Left cardiac atrium (tissue), 4 donors: ENCODE measurements around the gene SRP68. TPM values are rescaled to one million over a fixed set of nuclear protein-coding genes. Genes with fewer than 3 reads are reported as not detected.

Experiments
- ATAC-seq, 2 donors: fragments of 200-7000 bp; cut with Tn5 transposase; one replicate each; pipeline ENCODE4 v1.9.1; 2020; ENCODE audit warnings: mild to moderate bottlenecking in 2 of 2, moderate library complexity in 2 of 2
- DNase-seq: peaks from one replicate; pipeline ENCODE4 v3.0.0-alpha.2; 2020
- intact Hi-C, 2 donors: fragments of 100-400 bp; cut with DNase I; formaldehyde crosslinking; loops; one replicate each; pipeline versions ENCODE4 v1.14.1 to v1.15.1; 2022 to 2023
- total RNA-seq, 2 donors: library from RNA; stranded (reverse); fragmentation: NEBNext Ultra II Directional; extraction: Animal tissue kit (Norgen Biotek cat#: 25700); gene quantifications; one replicate each; pipeline ENCODE4 v1.2.1, GENCODE V29; 2021
- donor health status: DM: no; HTN: yes; CAD: no.
- donor health status: DM: no; HTN: yes; CAD: no; lungs with severe emphysema.
- donor health status: DM: yes; HTN: yes; CAD: no.
- donor health status: Dilated cardiomyopathy.

The SRP68 gene
- total RNA-seq, 2 donors from 2014 or later = 51.1 to 60.1 TPM

GRCh38 chr17:76091526-76092286, 19.4 kb upstream of the SRP68 start:
- no peak for ATAC-seq
- intact Hi-C loops = no loop called here
- DNase-seq = no peak

DNA sequence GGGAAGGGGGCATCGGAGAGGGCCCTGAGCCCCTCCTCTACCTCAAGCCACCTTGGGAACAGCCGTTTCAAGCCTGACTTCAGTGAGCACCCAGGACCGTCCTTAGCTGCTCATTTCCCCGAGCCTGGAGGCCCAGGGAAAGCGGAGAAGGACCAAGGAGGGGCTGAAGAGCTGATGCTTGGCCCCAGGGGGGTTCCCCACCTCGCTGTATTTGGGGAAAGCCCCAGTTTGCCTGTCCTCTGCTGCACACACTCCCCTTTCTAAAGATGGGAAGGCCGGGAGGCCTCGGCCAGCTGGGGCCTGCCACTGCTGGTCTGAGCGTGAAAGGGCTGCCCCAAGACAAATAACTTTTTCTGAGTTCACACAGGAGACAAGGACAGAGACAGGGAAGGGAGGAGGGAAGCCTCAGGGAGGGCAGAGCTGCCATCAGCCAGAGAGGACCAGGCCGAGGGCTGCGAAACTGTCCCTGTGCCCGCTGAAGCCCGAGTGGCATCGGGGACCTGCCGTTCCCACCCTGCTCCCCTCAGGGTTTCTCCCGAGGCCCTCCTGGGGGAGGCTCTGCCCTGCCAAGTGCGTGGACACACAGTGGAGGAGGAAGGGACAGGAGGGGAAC, 18.3 kb upstream of the SRP68 start:
- intact Hi-C loops = no loop called here
- DNase-seq (no peak), ATAC-seq (no peak)

DNA sequence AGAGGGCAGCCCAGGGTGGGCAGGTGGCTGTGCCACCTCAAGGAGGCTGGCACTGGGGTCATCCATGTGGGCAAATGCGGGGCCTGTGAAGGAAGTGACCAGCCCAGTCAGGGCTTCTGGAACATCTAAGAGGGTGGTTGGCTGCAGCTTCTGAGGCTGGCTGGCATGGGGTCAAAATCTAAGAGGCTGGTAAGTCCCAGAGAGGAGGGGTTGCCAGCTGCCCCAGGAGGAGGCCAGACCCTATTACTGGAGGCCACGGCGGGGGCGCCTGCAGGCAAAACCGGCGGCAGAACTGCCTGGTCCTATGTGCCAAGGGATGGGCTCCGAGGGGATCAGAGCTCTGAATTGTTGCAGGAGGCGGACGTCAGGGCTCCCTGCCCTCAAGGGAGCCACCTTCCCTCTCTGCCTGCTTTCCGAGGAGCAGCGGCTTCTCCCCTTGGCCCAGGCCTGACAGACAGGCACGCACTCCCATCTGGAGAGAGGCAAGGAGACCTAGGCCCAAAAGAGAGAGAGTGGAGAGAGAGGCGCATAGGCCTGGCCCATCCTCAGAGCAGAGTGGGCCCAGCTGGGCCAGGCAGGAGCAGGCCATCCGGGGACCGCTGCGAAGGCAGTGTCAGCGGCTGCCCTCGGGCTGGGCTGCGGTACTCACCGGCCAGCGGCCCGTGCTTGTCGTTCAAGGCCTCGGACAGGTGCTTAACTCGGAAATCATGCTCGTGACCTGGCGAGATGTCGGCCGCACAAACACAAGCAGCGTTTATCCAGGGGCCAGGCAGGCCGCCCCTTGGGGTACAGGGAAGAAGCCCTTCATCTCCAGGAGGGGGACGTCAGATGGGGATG, 17.6 kb upstream of the SRP68 start:
- DNase-seq (no peak), ATAC-seq (peak in 1 of 2 donors; percentile 49)
- intact Hi-C loops = no loop called here

GRCh38 chr17:76088868-76089576, 16.7 kb upstream of the SRP68 start:
- DNase-seq = no peak

GRCh38 chr17:76088041-76088867, 15.9 kb upstream of the SRP68 start:
- no peak for DNase-seq
- ATAC-seq = no peak
- intact Hi-C loops = no loop called here

More at GRCh38 chr17:76088868-76089576, 16.7 kb upstream of the SRP68 start:
- intact Hi-C loops = no loop called here
- no peak for ATAC-seq

- intact Hi-C loops = no loop called here
- DNase-seq (no peak), ATAC-seq (no peak)
Observed at GRCh38 chr17:76087531-76087930, 15.2 kb upstream of the SRP68 start.

GRCh38 chr17:76086384-76086783, 14.1 kb upstream of the SRP68 start:
- intact Hi-C loops = no loop called here
- no peak for ATAC-seq
- no peak for DNase-seq

DNA sequence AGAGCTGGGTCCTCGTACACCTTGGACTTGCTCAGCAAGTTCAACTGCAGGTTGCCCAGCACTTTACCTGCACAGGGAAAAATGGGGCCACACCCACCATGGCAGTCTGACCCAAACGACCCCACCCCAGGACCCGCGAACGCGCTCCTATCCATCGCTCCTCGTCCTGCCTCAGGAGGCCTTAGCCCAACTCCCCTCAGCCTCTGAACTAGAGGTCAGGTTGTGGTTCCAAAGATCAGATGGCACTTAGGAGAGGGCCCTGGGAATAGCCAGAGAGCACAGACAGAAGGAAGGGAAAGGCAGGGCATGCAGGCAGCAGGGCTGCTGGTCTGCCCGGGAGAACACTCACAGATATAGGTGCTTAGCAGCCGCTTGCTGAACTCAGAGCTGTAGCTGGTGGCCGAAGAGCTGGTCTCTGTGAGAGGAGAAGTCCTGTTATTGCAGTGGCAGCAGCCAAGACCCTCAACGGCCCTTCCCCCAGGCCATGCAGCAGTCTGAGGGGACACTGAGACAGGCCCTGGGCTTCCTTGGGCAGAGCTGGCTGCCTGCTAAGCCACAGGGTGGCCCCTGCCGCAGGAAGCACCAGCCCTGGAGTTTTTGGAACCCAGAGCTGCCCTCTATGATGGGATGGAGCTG, 13.5 kb upstream of the SRP68 start:
- DNase-seq (no peak), ATAC-seq (no peak)
- intact Hi-C loops = no loop called here

GRCh38 chr17:76085066-76085730, 12.9 kb upstream of the SRP68 start:
- no peak for DNase-seq
- intact Hi-C loops = no loop called here
- ATAC-seq = no peak

DNA sequence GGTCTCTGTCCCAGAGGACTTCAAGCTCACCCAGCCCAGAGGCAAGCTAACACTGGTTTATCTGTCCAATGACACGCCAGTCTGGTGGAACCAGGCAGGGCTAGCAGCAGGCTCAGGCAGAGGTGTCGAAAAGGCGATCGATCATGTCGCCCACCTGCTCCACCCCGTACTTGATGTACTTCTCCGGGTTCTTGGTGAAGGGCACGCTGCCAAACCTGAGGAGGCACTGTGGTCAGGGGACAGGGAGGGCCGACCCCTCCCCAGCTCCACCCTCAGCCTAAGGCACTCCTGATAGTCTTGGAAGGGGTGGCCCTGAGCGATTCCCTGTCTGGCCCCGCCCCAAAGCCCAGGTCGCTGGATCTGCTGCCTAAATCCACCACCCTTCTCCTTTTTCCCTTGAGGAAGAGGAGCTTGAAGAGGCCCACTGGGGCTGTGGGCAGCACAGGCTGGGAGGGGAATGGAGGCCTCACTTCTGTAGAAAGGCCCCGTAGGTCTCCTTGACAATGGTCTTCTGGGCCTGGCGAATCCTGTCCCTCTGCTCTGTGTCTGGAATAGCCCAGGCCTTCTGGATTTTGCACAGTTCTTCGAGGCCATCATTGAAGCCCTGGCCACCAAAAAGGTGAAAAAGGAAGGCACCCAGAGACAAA, 11.3 kb upstream of the SRP68 start:
- intact Hi-C loops = no loop called here
- ATAC-seq = no peak
- DNase-seq = no peak

- DNase-seq (no peak), ATAC-seq (no peak)
- intact Hi-C loops = no loop called here
Observed at GRCh38 chr17:76082326-76083251, 10.3 kb upstream of the SRP68 start.

DNA sequence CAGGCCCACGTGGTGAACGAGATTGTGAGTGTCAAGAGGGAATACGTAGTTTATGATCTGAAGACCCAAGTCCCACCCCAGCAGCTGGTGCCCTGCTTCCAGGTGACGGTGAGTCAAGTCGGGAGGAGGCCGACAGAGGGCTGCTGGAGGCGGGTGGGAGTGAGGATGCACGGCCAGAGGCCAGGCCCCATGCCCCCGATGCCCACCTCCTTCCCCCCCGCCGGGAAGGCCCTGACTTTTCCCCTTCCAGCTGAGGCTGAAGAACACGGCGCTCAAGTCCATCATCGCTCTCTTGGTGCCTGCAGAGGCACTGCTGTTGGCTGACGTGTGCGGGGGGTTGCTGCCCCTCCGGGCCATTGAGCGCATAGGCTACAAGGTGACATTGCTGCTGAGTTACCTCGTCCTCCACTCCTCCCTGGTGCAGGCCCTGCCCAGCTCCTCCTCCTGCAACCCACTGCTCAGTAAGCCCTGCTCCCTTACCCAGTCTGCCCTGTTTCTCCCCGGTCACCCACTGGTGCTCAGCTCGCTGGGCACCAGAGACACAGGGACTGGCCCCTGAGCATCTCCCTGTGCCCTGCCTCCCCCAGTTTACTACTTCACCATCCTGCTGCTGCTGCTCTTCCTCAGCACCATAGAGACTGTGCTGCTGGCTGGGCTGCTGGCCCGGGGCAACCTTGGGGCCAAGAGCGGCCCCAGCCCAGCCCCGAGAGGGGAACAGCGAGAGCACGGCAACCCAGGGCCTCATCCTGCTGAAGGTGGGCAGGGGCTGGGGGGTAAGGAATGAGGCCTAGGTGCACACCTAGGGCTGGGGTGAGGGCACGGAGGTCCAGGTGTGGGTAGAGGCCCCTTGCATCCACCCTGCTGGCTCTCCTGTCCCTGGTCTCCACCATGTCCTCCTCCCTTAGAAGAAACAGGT, 9.2 kb upstream of the SRP68 start:
- ATAC-seq (peak in 1 of 2 donors; percentile 2), DNase-seq (no peak)
- intact Hi-C loops = no loop called here

DNA sequence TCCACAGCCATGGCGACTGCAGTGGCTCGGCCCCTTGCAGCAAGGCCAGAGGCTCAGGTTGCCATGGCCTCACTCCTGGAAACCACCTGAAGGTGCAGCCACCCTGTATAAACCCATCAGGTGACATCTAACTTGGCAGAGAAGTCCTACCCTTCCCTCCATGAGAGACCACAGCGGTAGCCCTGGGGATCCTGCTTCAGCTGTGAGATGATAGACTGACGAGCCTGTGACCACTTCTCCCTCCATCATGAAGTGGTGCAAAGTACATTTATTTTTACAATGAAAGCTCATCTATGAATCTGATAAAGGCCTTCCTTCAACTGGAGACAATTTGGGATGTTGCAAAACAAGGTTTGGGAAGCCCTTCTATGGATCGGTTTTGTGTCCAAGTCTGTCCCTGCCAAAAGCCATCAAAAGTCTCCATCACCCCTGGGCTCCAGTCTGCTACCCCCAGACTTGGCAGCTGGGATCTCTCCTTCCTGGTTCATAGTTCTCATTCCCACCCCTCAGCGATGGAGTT, 8.5 kb upstream of the SRP68 start:
- ATAC-seq (no peak), DNase-seq (no peak)
- intact Hi-C loops = no loop called here

DNA sequence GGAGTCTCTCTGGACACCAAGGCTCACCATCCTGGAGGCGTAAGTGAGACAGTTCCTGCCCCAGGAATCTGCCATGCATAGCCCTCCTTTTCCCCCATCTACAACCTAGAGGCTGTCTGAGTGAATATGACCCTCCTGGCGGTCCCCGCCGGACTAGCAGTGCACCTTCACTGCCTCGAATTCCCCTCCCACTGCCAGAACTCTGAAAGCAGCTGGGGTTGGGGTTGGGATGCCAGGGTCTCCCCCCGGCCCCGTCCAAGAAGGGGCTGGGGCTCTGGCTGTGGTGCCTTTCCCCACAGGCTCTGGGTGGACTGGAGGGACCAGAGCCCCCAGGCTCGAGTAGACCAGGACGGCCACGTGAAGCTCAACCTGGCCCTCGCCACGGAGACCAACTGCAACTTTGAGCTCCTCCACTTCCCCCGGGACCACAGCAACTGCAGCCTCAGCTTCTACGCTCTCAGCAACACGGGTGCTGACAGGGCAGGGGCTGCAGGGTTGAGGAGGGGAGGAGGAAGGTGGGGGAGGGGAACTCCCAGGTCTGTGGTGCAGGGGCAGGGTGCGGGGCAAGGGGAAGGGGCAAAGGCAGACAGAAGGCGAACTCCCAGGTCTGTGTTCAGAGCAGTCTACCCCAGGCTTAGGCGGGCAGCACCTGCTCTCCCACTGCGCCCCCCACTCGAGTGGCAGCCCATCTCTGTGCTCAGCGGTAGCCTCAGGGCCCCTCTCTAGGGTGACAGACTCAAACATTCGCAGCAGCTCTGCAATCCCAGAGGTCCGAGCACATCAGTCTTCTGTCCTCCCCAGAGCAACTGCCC, 7.8 kb upstream of the SRP68 start:
- DNase-seq (no peak), ATAC-seq (peak; percentile 4 to 15)
- intact Hi-C loops = no loop called here
